HG02943 (cell line): ENCODE measurements around the gene CEP126.

Experiments
- ATAC-seq: cut with Tn5 transposase; IDR thresholded peaks from one replicate; pipeline ENCODE4 v1.9.1; 2021; ENCODE audit warnings: mild to moderate bottlenecking, low read depth, moderate library complexity; ENCODE audit not compliant: unreplicated experiment

CEP126 gene

GRCh38 chr11:102006835-102007566, 92.2 kb downstream of the CEP126 start:
- ATAC-seq = no peak

GRCh38 chr11:102007567-102008437, 93.0 kb downstream of the CEP126 start:
- ATAC-seq = peak; percentile 79

GRCh38 chr11:102010776-102011494, 96.1 kb downstream of the CEP126 start:
- ATAC-seq = no peak

GRCh38 chr11:102012946-102013345, 98.1 kb downstream of the CEP126 start:
- no peak for ATAC-seq

GRCh38 chr11:102014756-102015155, 99.9 kb downstream of the CEP126 start:
- ATAC-seq = no peak

GRCh38 chr11:102017026-102017425, 102.2 kb downstream of the CEP126 start:
- no peak for ATAC-seq

- no peak for ATAC-seq
Observed at GRCh38 chr11:102026217-102026616, 111.4 kb downstream of the CEP126 start.

GRCh38 chr11:102026959-102027358, 112.1 kb downstream of the CEP126 start:
- no peak for ATAC-seq

- no peak for ATAC-seq
Observed at GRCh38 chr11:102036757-102037156, 121.9 kb downstream of the CEP126 start.

GRCh38 chr11:102046841-102047240, 132.0 kb downstream of the CEP126 start:
- ATAC-seq = no peak

GRCh38 chr11:102047305-102047924, 132.6 kb downstream of the CEP126 start, which contains the start of gene CFAP300:
Gene CFAP300, plus strand, starts transcription at chr11:102047437. Its CDS starts 34 bp downstream, at chr11:102047471.
- no peak for ATAC-seq
